K562 (cell line): ENCODE measurements around the gene HCN1. TPM values are rescaled to one million over a fixed set of nuclear protein-coding genes. Genes with fewer than 3 reads are reported as not detected.

Experiments
- ATAC-seq: fragments of 200-7000 bp; cut with Tn5 transposase; 3 replicates; pipeline ENCODE4 v1.9.1; 2020; ENCODE audit warnings: moderate library complexity
- BruUV-seq: library from RNA; stranded (reverse); fragments of 400-500 nt; replicated peaks from 2 replicates; lab custom pipeline; 2021; lab: Mats Ljungman, UMichigan
- CTCF ChIA-PET: fragments of 300-600 bp; formaldehyde crosslinking; extraction: SDS; loops from one replicate; lab custom pipeline; 2021; ENCODE audit warnings: low intra/inter-chr PET ratio; lab: Yijun Ruan, JAX
- POLR2A ChIA-PET: fragments of 300-600, 350-650 bp; sonication (Branson Sonifier 250); formaldehyde crosslinking; extraction: SDS; loops from one replicate; lab custom pipeline; 2021; ENCODE audit warnings: antibody characterized with exemption, inconsistent platforms; lab: Yijun Ruan, JAX
- DNase-seq, 4 experiments: peaks; one replicate each; pipeline versions ENCODE4 v3.0.0 to v3.0.0-alpha.2; 2011 to 2018; ENCODE audit warnings: low spot score in 3 of 4, mixed read lengths in 3 of 4; ENCODE audit errors: extremely low read depth in 1 of 4
- FAIRE-seq: peaks from 2 replicates; lab custom pipeline; 2011; peaks lifted over from hg19 to GRCh38; lab: Jason Lieb, UNC
- H2AFZ ChIP-seq: 2 replicates; pipeline ENCODE4 v1.6.0; 2011; ENCODE audit warnings: low read depth, low read length, control low read depth, inconsistent platforms
- H3K27ac ChIP-seq: fragments of 200-600 bp; 3 replicates; pipeline ENCODE4 v1.8.0; 2011; ENCODE audit warnings: low read depth, mild to moderate bottlenecking, control low read depth, inconsistent platforms, low read length, moderate library complexity, mixed read lengths; ENCODE audit errors: extremely low read depth
- H3K27me3 ChIP-seq, 2 experiments: fragments of 300-600 bp in 1 of 2; 2 replicates in 1 of 2; 3 replicates in 1 of 2; pipeline versions ENCODE4 v1.6.0 to v1.8.0; 2011; ENCODE audit warnings: inconsistent platforms in 2 of 2, low read length in 2 of 2, mild to moderate bottlenecking in 1 of 2, mixed read lengths in 1 of 2, moderate library complexity in 1 of 2; ENCODE audit not compliant: control insufficient read depth in 2 of 2, insufficient read depth in 2 of 2
- H3K36me3 ChIP-seq: fragments of 300-600 bp; 3 replicates; pipeline ENCODE4 v1.8.0; 2011; ENCODE audit warnings: mild to moderate bottlenecking, low read length, inconsistent platforms; ENCODE audit not compliant: control insufficient read depth, insufficient read depth
- H3K4me1 ChIP-seq, 2 experiments: fragments of 200-600 bp in 1 of 2; replicated peaks in 1 of 2; 2 replicates in 1 of 2; 3 replicates in 1 of 2; pipeline versions ENCODE4 v1.5.1 to v1.8.0; 2011; ENCODE audit warnings: inconsistent platforms in 2 of 2, low read length in 2 of 2, mild to moderate bottlenecking in 1 of 2, mixed read lengths in 1 of 2, moderate library complexity in 1 of 2; ENCODE audit not compliant: control insufficient read depth in 2 of 2, insufficient read depth in 2 of 2
- H3K4me2 ChIP-seq: 2 replicates; pipeline ENCODE4 v1.6.1; 2011; ENCODE audit warnings: low read length, control low read depth, inconsistent platforms, mixed read lengths; ENCODE audit not compliant: insufficient read depth
- H3K4me3 ChIP-seq: fragments of 200-600 bp; sonication (generic), shearing (Covaris generic); 2 replicates; pipeline ENCODE4 v1.5.1; 2016; ENCODE audit warnings: control low read depth, inconsistent platforms
- H3K79me2 ChIP-seq: fragments of 200-600 bp; 3 replicates; pipeline ENCODE4 v1.8.0; 2011; ENCODE audit warnings: low read length, inconsistent platforms; ENCODE audit not compliant: control insufficient read depth, insufficient read depth
- H3K9ac ChIP-seq, 2 experiments: 2 replicates each; pipeline versions ENCODE4 v1.6.0 to v1.6.1; 2011; ENCODE audit warnings: low read depth in 2 of 2, low read length in 2 of 2, control low read depth in 1 of 2, inconsistent platforms in 1 of 2, mild to moderate bottlenecking in 1 of 2, mixed read lengths in 1 of 2; ENCODE audit not compliant: insufficient read depth in 1 of 2
- H3K9me1 ChIP-seq: one replicate; pipeline ENCODE4 v1.6.0; 2011; ENCODE audit warnings: inconsistent platforms, mild to moderate bottlenecking, low read length, moderate library complexity; ENCODE audit not compliant: control insufficient read depth, insufficient read depth
- H3K9me3 ChIP-seq: replicated peaks from 2 replicates; pipeline ENCODE4 v1.5.1; 2011; ENCODE audit warnings: low read depth, low read length, inconsistent platforms; ENCODE audit not compliant: control insufficient read depth, insufficient read depth
- H4K20me1 ChIP-seq: replicated peaks from 2 replicates; pipeline ENCODE4 v1.6.1; 2011; ENCODE audit warnings: low read length, inconsistent platforms, mixed read lengths; ENCODE audit not compliant: control insufficient read depth, insufficient read depth
- EHMT2 ChIP-seq: fragments of 450-650 bp; IDR thresholded peaks from 2 replicates; pipeline ENCODE4 v1.6.1; 2018; ENCODE audit warnings: antibody characterized with exemption
- FUS ChIP-seq: fragments of 200-400 bp; formaldehyde crosslinking; optimal IDR thresholded peaks from 2 replicates; pipeline ENCODE3; 2017; ENCODE audit warnings: low read depth, low read length
- IFI16 ChIP-seq: fragments of 250-450 bp; sonication (Bioruptor Pico); IDR thresholded peaks from 2 replicates; pipeline ENCODE4 v2.1.2; 2022; ENCODE audit warnings: mild to moderate bottlenecking, inconsistent platforms
- MAZ ChIP-seq, 2 experiments: fragments of 450-650 bp in 1 of 2; sonication (generic) in 1 of 2; formaldehyde crosslinking; IDR thresholded peaks in 1 of 2; conservative IDR thresholded peaks in 1 of 2; 2 replicates each; pipeline versions ENCODE4 v1.4.0 to v1.5.0; 2020; ENCODE audit warnings: mild to moderate bottlenecking in 1 of 2, missing genetic modification reagents in 1 of 2
- MEF2A ChIP-seq: IDR thresholded peaks from 2 replicates; pipeline ENCODE4 v1.6.1; 2011; ENCODE audit warnings: low read depth, mild to moderate bottlenecking, low read length, moderate library complexity; ENCODE audit not compliant: control insufficient read depth
- NCOR1 ChIP-seq: fragments of 450-650 bp; IDR thresholded peaks from 2 replicates; pipeline ENCODE4 v1.6.1; 2016; ENCODE audit warnings: mild to moderate bottlenecking, moderate library complexity
- NR1H2 ChIP-seq: sonication (generic); formaldehyde crosslinking; IDR thresholded peaks from 2 replicates; pipeline ENCODE4 v1.4.0; 2020; ENCODE audit warnings: mild to moderate bottlenecking, missing genetic modification reagents
- NR3C1 ChIP-seq: sonication (generic); formaldehyde crosslinking; IDR thresholded peaks from 2 replicates; pipeline ENCODE4 v1.8.1; 2022; ENCODE audit warnings: missing genetic modification reagents
- POLR2A ChIP-seq: fragments of 450-650 bp; conservative IDR thresholded peaks from 2 replicates; pipeline ENCODE4 v1.6.1; 2016
- PTTG1 ChIP-seq: fragments of 450-650 bp; IDR thresholded peaks from 2 replicates; pipeline ENCODE4 v1.6.1; 2016; ENCODE audit warnings: low read depth, mild to moderate bottlenecking, missing genetic modification characterization, missing compliant biosample characterization
- SUPT5H ChIP-seq: fragments of 450-650 bp; IDR thresholded peaks from 2 replicates; pipeline ENCODE4 v1.6.1; 2016
- TEAD2 ChIP-seq: fragments of 450-650 bp; IDR thresholded peaks from 2 replicates; pipeline ENCODE4 v1.6.1; 2016; ENCODE audit warnings: missing genetic modification characterization, control low read depth, missing compliant biosample characterization
- ZNF764 ChIP-seq: fragments of 250-450 bp; sonication (Bioruptor Pico); IDR thresholded peaks from 2 replicates; pipeline ENCODE4 v1.4.0; 2020; ENCODE audit warnings: low read depth, mild to moderate bottlenecking, moderate library complexity
- WGBS: fragments of 100-300 bp; shearing (Covaris generic); methylation state at CpG from one replicate; pipeline ENCODE4 v1.1.6; 2016; ENCODE audit warnings: low coverage, mixed read lengths; ENCODE audit not compliant: insufficient coverage; ENCODE audit errors: missing lambda C conversion rate; 5-methylcytosine and 5-hydroxymethylcytosine counted together
- in situ Hi-C: fragments of 300-500 bp; cut with MboI; formaldehyde crosslinking; loops from 4 replicates; pipeline ENCODE4 v1.15.0; 2018; ENCODE audit warnings: inconsistent platforms, mixed read lengths
- intact Hi-C: fragments of 100-400 bp; cut with micrococcal nuclease; formaldehyde crosslinking; loops from 2 replicates; pipeline ENCODE4 v1.14.2; 2022
- polyA plus RNA-seq, 8 experiments: library from polyadenylated mRNA; depleted of rRNA in 4 of 8; stranded (reverse) in 5 of 8; unstranded in 3 of 8; fragments of >200 nt; fragmentation: Nextera tagmentation in 2 of 8; fragmentation: Illumina TruSeq in 1 of 8; extraction: Ambion mirVana in 2 of 8; extraction: Trizol in 1 of 8; gene quantifications; 2 replicates each; pipeline versions ENCODE4 v1.2.1 to v1.2.3, GENCODE V29; 2011 to 2014; ENCODE audit warnings: inconsistent platforms in 1 of 8, missing spikeins in 1 of 8
- total RNA-seq, 7 experiments: library from RNA; depleted of rRNA in 6 of 7; stranded (reverse); fragments of >200 nt in 6 of 7; fragmentation: Illumina TruSeq in 2 of 7; extraction: Trizol in 2 of 7; gene quantifications; 2 replicates each; pipeline versions ENCODE4 v1.2.1 to v1.2.3, GENCODE V29; 2011 to 2021; ENCODE audit warnings: low replicate concordance in 1 of 7
- TF ChIP-seq, protein P1 (sequence below): fragments of 200-800 bp; sonication (Bioruptor generic); IDR thresholded peaks from 2 replicates; pipeline ENCODE4 v1.6.1; 2017; ENCODE audit warnings: missing genetic modification characterization, missing compliant biosample characterization
- TF ChIP-seq, protein P2 (sequence below): IDR thresholded peaks from 2 replicates; pipeline ENCODE4 v1.6.1; 2011; ENCODE audit not compliant: insufficient read length; ENCODE audit errors: extremely low read depth
- TF ChIP-seq, protein P3 (sequence below): fragments of 450-650 bp; formaldehyde crosslinking; IDR thresholded peaks from 2 replicates; pipeline ENCODE4 v1.4.0; 2022; ENCODE audit warnings: missing genetic modification characterization
- TF ChIP-seq, protein P4 (sequence below): IDR thresholded peaks from 3 replicates; pipeline ENCODE4 v1.6.1; 2011; ENCODE audit warnings: borderline replicate concordance, mild to moderate bottlenecking, moderate library complexity; ENCODE audit not compliant: insufficient read length; ENCODE audit errors: extremely low read depth

HCN1 gene
- total and polyA plus RNA-seq, 9 of the 15 experiments (the other 6 are each of a cell fraction or from before 2014, with no cell fraction given) = not detected

DNA sequence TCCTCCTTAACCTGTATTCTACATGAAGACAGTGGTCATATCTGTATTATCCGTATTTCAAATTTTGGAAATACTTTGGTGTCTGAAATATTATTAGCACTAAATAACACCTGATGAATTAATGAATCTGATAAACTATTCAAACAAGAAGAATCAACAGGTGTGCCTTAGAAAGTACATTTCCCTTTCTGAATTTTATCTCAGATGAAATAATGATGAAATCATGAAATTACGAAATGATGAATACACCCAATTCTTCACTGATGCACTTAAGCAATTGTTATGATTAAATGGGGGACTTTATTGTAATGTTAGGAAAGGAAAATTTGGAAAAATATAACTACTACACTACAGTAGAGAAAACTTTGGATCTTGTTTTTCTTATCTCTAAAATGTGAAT, 313.6 kb downstream of the HCN1 start (continued):
- TF ChIP-seq MEF2A (no peak), FUS (no peak), MAZ (CRISPR knock-in tag; conservative IDR thresholded peaks at IDR 0.05 in 1 of 2, IDR thresholded peaks at IDR 0.05 in 1 of 2) (no peak), NCOR1 (no peak), EHMT2 (no peak), NR1H2 (CRISPR knock-in tag) (no peak)
- TF ChIP-seq, protein P1, sequence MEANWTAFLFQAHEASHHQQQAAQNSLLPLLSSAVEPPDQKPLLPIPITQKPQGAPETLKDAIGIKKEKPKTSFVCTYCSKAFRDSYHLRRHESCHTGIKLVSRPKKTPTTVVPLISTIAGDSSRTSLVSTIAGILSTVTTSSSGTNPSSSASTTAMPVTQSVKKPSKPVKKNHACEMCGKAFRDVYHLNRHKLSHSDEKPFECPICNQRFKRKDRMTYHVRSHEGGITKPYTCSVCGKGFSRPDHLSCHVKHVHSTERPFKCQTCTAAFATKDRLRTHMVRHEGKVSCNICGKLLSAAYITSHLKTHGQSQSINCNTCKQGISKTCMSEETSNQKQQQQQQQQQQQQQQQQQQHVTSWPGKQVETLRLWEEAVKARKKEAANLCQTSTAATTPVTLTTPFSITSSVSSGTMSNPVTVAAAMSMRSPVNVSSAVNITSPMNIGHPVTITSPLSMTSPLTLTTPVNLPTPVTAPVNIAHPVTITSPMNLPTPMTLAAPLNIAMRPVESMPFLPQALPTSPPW (CRISPR knock-in tag) = no peak
- TF ChIP-seq, all 486 proteins: peak for 0

DNA sequence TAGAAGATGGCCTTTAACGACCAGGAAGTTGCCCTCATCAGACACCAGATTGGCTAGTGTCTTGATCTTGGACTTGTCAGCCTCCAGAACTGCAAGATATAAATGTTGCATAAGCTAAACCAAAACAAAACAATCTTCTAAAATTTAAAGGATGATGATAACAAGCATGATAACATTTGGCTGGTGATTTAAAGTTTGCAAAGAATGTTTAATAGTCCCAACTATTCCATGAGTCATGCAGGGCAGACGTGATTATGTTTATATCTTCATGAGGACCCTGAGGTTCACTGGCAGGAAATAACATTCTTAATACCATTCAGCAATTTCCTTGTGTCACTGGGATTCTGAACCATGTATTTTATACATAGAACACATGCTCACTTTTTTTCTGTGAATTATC, 319.8 kb downstream of the HCN1 start:
- BruUV-seq = no TSS peak
- Histone ChIP-seq H3K4me1 (no peaks in the 10 kb centered on the region), H3K4me2 (no peak overlapping the region), H2AFZ (no peak overlapping the region), H3K4me3 (no peak overlapping the region), H3K9me3 (no peaks in the 10 kb centered on the region), H3K9ac (no peak overlapping the region), H3K27me3 (no peaks in the 10 kb centered on the region), H3K79me2 (no peaks in the 10 kb centered on the region), H4K20me1 (no peaks in the 10 kb centered on the region), H3K36me3 (no peaks in the 10 kb centered on the region), H3K27ac (no peak overlapping the region), H3K9me1 (no peaks in the 10 kb centered on the region)
- no peak for ATAC-seq
- intact Hi-C loops = no loop called here
- ChIA-PET CTCF (no interaction called here), POLR2A (no interaction called here)
- no peak for FAIRE-seq
- WGBS = 0% methylated on average over 2 of the region's 2 CpGs
- in situ Hi-C loops = no loop called here
- no peak for DNase-seq
- TF ChIP-seq PTTG1 (tag) = no peak
- TF ChIP-seq, protein P2, sequence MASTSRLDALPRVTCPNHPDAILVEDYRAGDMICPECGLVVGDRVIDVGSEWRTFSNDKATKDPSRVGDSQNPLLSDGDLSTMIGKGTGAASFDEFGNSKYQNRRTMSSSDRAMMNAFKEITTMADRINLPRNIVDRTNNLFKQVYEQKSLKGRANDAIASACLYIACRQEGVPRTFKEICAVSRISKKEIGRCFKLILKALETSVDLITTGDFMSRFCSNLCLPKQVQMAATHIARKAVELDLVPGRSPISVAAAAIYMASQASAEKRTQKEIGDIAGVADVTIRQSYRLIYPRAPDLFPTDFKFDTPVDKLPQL = no peak
- no peak for TF ChIP-seq TEAD2
- no peak for TF ChIP-seq IFI16 (CRISPR knock-in tag)
- no peak for TF ChIP-seq POLR2A
- no peak for TF ChIP-seq ZNF764
- no peak for TF ChIP-seq SUPT5H
- no peak for TF ChIP-seq NR3C1
- TF ChIP-seq, protein P3, sequence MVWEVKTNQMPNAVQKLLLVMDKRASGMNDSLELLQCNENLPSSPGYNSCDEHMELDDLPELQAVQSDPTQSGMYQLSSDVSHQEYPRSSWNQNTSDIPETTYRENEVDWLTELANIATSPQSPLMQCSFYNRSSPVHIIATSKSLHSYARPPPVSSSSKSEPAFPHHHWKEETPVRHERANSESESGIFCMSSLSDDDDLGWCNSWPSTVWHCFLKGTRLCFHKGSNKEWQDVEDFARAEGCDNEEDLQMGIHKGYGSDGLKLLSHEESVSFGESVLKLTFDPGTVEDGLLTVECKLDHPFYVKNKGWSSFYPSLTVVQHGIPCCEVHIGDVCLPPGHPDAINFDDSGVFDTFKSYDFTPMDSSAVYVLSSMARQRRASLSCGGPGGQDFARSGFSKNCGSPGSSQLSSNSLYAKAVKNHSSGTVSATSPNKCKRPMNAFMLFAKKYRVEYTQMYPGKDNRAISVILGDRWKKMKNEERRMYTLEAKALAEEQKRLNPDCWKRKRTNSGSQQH = no peak
- TF ChIP-seq, protein P4, sequence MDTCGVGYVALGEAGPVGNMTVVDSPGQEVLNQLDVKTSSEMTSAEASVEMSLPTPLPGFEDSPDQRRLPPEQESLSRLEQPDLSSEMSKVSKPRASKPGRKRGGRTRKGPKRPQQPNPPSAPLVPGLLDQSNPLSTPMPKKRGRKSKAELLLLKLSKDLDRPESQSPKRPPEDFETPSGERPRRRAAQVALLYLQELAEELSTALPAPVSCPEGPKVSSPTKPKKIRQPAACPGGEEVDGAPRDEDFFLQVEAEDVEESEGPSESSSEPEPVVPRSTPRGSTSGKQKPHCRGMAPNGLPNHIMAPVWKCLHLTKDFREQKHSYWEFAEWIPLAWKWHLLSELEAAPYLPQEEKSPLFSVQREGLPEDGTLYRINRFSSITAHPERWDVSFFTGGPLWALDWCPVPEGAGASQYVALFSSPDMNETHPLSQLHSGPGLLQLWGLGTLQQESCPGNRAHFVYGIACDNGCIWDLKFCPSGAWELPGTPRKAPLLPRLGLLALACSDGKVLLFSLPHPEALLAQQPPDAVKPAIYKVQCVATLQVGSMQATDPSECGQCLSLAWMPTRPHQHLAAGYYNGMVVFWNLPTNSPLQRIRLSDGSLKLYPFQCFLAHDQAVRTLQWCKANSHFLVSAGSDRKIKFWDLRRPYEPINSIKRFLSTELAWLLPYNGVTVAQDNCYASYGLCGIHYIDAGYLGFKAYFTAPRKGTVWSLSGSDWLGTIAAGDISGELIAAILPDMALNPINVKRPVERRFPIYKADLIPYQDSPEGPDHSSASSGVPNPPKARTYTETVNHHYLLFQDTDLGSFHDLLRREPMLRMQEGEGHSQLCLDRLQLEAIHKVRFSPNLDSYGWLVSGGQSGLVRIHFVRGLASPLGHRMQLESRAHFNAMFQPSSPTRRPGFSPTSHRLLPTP = no peak
